GM21576 (cell line): ENCODE measurements around the gene LMBRD1.
"Not testable (repeated sequence)": the region's sequence is repeated elsewhere in the genome, so short reads cannot be mapped to it uniquely, and the experiment has no call there.

ENCODE experiments used
- ATAC-seq: cut with Tn5 transposase; IDR thresholded peaks from one replicate; pipeline ENCODE4 v1.9.1; 2021; ENCODE audit warnings: mild to moderate bottlenecking, moderate library complexity; ENCODE audit not compliant: unreplicated experiment

The LMBRD1 gene

DNA sequence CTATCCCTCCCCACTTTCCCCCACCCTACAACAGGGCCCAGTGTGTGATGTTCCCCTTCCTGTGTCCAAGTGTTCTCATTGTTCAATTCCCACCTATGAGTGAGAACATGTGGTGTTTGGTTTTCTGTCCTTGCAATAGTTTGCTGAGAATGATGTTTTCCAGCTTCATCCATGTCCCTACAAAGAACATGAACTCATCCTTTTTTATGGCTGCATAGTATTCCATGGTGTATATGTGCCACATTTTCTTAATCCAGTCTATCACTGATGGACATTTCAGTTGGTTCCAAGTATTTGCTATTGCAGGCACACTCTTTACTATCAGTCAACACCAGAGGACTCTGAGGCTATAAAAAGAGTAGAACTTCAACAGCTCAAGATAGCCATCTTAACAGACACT, 2.0 kb upstream of the LMBRD1 start:
- ATAC-seq, result not testable (repeated sequence)

DNA sequence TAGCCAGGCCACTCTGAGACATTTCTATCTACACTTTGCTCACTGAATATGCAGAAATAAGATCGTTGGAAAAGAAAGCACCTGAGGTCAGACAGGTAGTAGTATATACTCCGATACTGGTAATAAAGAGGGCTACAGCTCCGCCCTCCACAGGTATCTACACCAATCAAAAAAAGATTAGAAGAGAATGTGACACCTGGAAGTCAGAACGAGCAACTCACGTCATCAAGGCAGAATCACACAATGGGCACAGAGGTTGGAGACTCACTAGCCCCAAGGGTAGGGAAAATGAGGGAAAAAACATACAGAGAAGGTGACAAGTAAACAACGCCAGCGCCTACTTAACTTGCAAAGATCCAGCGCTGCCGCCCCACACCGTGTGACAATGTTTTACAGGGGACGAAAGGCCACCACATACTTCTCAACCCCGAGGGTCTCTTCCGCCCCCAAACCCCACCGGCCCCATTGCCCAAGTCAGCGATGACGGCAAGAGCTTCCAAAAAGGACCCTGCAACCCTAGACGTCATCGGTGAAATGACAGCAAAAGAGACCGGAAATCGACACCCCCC, 653 bp downstream of the LMBRD1 start:
- peak; percentile 31 for ATAC-seq

DNA sequence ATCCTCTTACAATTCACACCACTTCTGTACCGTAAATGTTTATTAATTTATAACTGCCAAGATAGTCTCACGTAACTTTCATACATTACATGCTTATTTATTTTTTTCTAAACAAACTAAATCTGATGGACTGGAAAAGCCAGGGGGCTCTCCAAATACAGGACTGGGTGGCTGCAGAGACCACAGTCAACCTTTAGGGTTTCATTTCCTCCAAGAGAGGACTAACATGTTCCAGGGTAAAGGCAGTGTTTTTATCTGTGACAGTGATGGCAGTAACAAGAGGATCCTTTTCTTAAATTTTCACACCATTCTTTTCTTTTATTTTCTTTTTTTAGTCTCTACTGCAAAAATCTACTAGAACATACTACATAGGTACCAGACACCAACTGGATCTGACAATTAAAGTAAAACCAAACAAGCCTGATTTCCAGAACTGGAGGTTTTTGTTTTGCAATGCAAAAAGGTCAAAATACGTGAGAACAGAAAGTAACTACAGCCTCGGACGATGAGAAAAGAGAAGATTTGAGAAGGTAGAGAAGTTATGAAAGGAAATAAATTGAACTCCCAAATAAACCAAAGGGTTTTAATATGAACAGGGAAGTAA, 1.2 kb downstream of the LMBRD1 start:
- peak; percentile 41 for ATAC-seq

DNA sequence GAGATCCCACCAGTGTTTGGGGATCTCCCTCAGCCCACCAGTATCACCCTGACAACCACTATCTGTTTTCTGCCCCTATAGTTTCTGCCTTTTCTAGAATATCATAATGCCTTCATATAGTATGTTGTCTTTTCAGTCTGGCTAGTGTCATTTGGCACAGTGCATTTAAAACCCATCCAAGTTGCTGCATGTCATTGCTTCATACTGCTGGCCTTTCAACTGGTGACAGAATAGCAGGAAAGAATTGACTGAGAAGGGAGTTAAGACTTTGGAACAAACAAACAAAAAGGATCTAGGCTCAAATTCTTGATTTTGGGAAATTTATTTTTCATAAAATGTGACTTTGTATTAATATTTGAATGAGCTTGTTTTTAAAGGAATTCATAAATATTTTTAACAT, 4.5 kb downstream of the LMBRD1 start:
- no peak for ATAC-seq

DNA sequence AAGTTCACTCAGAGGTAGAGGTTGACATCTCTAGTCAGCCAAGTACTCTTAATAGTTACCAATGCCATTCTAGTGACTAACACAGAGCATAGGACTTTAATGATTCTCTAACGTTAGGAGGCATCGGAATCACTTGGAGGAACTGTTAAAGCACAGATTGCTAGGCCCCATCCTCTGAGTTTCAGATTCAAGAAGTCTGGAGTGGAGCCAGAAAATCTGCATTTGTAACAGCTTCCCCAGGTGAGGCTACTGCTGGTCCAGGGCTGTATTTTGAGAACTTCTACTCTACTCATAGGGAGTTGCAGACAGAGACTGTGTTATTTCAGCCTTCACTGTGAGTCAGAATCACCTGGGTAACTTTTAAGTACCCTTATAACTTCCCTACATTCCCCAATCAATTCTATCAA, 5.7 kb downstream of the LMBRD1 start:
- peak; percentile 41 for ATAC-seq

DNA sequence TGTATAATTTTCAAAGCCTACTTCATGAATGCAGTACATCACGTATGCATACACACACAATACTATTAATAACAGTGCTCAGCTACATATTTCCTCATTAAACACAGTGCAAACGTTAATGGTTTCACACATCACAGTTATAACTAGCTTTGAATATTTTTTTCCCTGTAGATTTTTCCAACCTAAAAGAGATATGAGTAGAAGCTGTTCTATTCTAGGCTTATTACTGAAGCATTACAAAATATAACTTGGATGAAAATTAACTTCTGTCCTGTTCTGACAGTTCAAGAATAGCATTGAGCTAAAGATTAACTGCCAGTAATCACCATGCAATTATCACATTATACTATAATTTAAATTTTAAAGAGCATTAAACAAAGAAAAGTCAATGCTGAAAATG, 6.2 kb downstream of the LMBRD1 start:
- ATAC-seq, result no peak

DNA sequence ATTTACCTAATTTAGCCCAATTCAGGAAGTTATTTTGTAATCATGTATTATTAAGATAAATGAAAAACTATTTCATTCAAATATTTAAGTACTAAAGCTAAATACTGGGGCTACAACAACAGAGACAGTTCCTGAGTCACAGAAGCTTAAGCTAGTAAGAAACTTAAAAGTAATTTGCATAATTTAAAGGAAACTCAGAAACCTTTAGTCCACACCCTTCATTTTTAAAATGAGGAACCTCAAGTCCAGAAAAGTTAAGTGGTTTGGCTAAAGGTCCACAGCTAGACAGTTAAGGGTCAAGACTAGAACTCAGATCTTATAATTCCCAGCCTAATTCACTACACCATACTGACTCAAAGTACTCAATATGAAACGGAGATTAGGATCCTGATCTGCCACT, 7.2 kb downstream of the LMBRD1 start:
- peak; percentile 33 for ATAC-seq

DNA sequence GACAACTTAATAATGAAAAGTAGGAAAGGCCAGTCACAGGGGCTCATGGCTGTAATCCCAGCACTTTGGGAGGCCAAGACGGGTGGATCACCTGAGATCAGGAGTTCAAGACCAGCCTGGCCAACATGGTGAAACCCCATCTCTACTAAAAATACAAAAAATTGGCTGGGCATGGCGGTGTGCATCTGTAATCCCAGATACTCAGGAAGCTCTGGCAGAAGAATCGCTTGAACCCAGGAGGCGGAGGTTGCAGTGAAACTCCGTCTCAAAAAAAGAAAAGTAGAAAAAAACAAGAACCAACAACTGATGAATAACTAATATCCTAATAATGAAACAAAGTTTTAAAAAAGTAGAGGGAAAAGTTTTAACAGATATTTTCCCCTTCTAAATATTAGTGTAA, 9.4 kb downstream of the LMBRD1 start:
- not testable (repeated sequence) for ATAC-seq

DNA sequence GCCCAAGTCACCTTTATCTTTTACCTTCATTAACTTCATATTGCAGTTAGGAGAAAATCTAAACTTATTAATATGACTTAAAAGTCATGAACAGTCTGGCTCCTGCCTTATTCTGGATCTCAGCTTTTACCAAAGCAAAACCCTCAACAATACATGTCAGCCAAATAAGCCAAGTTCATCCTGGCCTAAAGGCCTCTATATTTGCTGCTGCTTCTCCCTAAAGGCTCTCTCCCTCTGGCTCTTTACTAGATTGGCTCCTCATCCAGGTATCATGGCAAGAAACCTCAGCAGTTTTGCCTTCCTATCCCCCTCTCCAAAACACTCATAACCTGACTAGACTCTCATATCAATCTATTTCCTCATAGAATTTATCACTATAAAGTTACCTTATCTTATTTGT, 11.1 kb downstream of the LMBRD1 start:
- ATAC-seq, result no peak

DNA sequence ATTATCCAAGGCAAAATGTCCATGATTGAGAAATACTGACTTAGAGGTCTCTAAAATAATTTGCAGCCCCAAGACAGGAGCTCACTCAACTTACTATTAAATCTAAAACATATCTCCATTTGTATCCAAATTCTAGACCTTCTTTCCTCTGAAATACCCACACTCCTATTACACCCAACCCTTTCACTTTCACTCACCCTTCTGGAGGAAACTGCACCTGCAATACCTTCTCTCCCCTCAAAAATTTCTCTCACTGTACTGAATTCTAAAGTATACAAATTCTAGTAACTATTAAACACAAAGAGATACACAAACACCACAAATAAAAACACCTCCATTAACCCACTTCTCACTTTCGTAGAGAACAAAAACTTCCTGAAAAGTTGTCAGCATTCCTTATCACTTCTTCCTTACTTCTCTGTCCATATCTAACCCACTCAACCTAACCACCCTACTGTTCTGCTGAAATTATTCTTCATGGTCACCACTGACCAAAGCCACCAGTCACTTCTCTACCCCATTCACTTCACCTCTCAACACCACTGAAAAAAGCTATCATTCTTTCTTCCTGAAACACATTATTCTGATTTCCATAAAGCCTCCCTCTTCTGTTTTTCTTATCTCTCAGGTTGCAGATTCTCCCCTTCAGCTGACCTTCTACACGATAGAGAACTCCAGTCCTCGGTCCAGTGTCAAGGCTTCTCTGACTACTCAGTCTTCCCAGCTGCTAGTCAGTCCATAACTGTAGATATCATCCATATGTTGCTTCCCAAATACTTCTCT, 12.0 kb downstream of the LMBRD1 start:
- peak; percentile 75 for ATAC-seq

DNA sequence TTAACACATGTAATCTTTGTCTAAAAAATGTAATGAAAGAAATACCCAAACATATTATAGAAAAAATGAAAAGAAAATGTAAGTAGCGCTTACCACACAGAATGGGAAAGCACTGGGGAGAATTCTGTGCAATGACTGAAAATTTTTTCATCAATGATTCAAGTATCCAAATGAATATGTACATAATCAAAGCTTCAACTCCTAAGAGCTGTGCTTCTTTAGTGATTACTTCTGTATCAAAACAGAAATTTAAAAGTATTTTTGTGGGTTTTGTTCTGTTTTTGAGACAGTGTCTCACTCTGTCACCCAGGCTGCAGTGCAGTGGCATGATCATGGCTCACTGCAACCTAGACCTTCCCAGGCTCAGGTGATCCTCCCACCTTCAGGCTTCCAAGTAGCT, 13.7 kb downstream of the LMBRD1 start:
- ATAC-seq, result no peak

DNA sequence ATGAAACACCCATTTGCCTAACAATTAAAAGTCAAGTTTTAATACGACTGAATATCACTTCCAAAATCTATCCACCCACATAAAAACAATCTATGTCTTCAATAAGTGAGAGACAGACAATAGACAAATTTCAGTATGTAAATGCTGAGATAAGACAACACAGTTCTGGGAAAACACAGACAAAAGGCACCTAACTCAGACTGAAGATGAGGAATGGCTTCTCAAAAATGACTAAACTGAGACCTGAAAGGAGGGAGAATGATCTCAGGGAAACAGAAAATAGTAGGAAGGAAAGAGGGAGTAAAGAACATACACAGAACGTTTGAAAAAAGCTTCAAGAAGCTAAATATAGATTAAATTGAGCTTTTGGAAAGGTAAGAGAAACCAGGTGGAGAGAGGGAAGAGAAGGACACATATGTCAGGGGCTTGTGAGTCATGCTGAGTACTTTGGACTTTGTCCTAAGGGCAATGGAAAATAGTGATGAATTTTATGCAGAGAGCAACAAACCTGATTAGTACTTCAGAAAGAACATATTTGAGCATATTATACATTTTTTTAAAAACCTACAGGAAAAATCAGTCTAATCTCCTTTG, 16.1 kb downstream of the LMBRD1 start:
- ATAC-seq, result no peak

DNA sequence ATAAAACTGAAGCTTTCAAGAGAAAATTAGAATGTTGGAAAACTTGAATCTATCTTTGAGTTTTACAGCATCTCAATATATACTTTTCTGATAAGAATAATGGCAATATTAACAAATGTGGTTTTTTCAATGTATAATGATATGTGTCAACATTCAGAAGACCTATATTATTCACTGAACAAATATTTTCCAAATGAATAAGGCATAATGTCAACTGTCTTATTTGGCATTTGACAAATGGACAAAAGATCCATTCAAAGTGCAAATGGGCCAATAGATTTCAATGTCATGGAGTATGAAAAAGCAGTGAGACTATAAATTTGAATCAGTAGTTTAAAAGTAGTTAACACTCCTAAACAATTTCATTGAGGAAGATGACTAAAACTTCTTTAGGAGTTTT, 20.9 kb downstream of the LMBRD1 start:
- no peak for ATAC-seq

DNA sequence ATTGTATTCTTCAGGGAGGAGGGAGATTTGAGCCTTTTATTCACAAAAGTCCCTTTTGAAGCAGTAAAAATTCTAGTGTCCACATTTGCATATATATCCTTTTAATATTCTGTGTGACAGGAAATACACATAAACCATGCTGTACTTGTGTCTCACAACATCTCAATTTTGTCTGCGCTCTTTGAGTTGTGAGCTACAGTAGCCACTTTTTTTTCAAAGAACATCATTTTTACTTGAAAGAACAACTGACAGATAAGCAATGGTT, 21.3 kb downstream of the LMBRD1 start:
- no peak for ATAC-seq

DNA sequence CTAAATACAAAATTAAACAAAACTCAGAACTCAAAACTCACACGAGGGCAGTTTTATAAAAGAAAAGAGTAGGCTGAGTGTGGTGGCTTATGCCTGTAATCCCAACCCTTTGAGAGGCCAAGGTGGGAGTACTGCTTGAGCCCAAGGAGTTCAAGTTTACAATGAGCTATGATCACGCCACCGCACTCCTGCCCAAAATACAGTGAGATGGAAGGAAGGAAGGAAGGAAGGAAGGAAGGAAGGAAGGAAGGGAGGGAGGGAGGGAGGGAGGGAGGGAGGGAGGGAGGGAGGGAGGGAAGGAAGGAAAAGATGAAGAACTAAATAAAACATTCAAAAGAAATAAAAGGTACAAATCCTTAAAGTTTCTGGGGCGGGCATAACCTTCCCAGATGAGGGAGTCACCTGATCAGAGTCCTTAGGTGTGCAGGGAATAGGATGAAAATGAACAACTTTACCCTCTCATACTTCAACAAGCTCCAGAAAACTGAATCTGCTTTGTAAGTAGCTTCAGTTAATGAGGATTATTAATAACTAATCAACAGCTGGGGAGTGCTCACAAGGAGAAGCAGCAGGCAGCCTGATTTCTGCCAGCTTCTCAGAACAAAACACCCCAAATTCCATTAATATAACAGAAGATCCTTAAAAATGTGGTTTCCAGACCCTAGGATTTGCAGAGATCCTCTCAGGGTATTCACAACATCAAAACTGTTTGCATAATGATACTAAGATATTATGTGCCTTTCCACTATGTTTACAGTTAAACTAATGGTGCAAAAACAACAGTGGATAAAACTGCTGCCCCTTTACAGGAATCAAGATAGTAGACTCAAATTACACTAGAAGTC, 21.8 kb downstream of the LMBRD1 start:
- ATAC-seq, result no peak

DNA sequence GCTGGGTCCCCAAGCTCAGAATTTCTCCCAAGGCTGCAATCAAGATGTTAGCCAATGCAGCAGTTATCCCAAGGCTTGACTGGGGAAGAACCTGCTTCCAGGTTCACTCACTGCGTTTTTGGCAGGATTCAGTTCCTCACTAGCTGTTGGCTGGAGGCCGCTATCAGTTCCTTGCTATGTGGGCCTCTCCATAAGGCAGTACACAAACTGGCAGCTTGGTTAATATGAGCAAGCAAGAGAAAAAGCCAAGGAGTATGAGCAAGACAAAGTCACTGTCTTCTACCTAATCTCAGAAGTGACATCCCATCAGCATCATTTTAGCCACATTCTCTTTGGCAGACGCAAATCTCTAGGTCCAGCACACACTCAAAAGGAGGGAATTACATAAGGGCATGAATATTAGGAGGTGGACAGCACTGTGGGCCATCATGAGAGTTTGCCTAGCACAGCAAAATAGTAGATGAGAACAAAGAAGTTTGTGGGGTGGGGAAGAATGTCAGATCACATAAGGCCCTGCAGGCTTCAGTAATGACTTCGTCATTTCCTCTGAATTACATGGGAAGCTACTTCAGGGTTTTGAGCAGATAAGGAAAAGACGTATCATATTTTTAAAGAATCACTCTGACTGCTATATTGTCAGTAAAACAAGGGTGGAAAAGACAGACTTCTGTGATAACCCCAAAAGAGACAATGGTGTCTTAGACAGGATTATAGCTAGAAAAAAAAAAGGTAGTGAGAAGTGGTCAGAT, 25.5 kb downstream of the LMBRD1 start:
- ATAC-seq, result no peak

DNA sequence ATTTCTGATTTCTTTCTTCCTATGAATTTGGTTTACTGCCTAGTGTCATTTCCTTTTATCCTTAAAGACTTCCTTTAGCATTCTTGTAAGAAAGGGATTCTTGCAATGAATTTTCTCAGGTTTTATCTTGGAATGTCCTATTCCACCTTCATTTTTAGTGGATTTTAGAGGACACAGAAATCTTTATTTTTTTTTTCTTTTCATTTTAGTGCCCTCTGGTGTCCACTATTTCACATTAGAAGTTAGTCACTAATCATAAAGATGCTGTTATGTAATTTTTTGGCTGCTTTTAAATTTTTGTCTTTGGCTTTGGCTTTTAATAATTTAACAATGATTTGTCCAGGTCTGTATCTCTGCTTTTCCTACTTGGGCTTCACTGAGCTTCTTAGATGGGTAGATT, 28.1 kb downstream of the LMBRD1 start:
- ATAC-seq, result no peak

DNA sequence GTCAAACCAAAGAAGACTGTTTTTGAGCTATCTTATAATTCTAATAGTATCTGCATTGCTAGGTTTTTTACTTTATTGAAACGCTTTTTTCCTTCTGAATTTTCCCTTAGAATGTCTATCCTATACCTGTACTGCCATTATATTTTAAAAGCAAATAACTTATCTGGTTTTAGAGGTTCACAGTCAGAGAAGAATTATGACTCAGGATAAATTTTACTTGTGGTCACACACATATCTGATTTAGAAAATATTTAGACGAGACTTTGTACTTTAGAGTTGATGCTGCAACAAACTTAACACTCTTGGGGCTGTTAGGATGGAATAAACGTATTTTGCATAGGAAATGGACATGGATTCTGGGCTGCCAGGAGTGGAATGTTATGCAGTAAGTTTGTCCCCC, 33.0 kb downstream of the LMBRD1 start:
- ATAC-seq, result no peak

DNA sequence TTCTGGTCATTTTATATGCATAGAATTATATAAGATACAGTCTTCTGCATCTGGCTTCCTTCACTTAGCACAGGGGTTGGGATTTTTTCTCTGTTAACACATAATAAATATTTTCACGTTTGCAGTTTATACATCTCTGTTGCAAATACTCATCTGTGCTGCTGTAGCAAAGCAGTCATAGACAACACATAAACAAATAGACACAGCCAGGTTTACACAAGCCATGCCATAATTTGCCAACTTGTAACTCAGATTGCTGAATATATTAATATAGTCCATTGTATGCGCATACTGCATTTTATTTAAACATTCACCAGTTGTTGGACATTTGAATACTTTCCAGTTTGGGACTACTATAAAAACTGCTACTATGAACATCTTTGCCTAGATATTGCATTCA, 35.0 kb downstream of the LMBRD1 start:
- no peak for ATAC-seq

DNA sequence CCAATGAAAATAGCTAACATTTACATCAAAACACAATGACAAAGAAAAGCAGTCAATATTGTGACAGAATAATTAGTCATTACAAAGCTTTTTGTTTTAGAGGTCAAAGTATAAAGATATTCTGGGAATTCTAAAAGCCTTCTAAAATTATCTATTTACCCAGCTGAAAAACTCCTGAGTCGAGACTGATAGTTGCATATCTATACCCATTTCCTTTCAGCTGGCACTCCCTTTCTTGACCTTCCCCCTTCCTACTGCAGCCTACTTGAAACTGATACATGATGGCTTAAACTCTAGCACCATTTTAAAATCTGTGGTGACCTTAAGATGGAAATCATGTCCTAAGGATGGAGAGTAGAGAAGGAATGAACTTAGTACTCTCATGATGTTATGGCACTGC, 38.6 kb downstream of the LMBRD1 start:
- ATAC-seq, result no peak

DNA sequence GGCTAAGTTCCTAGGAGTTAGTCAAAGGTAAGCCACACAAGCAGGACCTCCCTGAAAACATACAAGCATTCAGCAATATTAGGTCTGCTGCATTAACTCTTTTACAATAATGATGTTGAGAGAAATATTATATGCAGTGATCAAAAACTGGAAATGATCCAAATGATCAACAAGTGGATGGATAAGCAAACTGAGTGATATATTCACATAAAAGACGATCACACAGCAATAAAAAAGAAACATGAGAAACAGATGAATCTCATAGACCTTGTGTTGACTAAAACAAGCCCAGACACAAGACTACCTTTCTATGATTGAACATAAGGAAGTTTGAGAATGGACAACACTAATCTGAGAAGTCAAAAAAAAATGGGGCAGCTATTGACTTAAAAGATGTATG, 39.9 kb downstream of the LMBRD1 start:
- ATAC-seq, result no peak
